ENCODE measurements around the gene GAN.
"Not testable (repeated sequence)": the region's sequence is repeated elsewhere in the genome, so short reads cannot be mapped to it uniquely, and the experiment has no call there.

The GAN gene

GRCh38 chr16:81311762-81312161 is 3.0 kb upstream of the GAN start:
- DNase-seq: no peak

GRCh38 chr16:81313701-81314602 is 810 bp upstream of the GAN start:
- no peak for DNase-seq

DNA sequence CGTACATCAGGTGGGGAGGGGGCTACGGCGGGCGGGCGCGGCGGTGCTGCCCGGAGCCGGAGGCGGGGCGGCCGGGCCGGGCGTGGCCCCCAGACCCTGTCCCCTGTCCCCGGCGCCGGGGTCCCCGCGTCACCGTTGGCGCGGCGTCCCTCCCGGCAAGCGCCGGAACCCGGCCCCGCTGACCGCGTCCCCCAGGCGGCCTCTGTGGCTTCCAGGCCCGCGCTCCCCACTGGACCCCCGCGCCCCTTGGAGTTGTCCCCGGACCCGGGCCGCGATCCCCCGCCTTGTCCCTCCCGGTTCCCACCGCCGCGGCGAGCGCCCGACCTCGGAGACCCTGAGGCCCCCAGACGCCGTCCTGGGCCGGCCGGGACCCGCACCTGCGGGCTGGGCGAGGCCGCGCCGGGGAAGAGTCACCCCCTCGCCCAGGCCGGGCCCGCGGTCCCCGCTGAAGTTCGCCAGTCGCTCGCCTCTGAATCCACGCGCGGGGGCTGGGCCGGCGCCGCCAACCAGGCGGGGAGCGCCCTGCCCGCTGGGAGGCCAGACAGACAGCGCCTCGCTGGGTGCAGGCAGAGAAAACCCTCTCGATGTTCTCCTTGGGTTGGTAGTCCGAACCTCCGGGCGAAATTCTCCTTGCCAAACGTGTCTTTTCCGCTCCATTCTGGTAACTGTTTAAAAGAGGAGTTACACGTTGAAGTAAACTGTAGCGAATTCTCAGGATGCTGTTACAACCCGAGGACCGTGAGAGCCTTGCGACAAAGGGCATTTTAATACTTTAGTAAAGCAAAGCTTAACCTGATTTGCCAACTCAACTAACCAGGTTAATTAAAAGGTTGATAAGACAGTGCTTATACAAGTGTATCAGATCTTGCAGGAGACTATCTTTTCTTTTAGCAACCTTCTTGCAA is 761 bp downstream of the GAN start:
- DNase-seq: peak; percentile 56

- no peak for DNase-seq
These were observed 1.4 kb downstream of the GAN start for GRCh38 chr16:81316176-81316496.

GRCh38 chr16:81318711-81319110 is 3.9 kb downstream of the GAN start:
- no peak for DNase-seq

GRCh38 chr16:81319221-81319912 is 4.6 kb downstream of the GAN start:
- DNase-seq: no peak

GRCh38 chr16:81321039-81321438 is 6.3 kb downstream of the GAN start:
- DNase-seq: no peak

GRCh38 chr16:81321536-81321935 is 6.8 kb downstream of the GAN start:
- no peak for DNase-seq

- DNase-seq: no peak
These were observed 10.0 kb downstream of the GAN start for GRCh38 chr16:81324808-81325207.

- DNase-seq: no peak
These were observed 12.2 kb downstream of the GAN start for GRCh38 chr16:81327011-81327410.

DNA sequence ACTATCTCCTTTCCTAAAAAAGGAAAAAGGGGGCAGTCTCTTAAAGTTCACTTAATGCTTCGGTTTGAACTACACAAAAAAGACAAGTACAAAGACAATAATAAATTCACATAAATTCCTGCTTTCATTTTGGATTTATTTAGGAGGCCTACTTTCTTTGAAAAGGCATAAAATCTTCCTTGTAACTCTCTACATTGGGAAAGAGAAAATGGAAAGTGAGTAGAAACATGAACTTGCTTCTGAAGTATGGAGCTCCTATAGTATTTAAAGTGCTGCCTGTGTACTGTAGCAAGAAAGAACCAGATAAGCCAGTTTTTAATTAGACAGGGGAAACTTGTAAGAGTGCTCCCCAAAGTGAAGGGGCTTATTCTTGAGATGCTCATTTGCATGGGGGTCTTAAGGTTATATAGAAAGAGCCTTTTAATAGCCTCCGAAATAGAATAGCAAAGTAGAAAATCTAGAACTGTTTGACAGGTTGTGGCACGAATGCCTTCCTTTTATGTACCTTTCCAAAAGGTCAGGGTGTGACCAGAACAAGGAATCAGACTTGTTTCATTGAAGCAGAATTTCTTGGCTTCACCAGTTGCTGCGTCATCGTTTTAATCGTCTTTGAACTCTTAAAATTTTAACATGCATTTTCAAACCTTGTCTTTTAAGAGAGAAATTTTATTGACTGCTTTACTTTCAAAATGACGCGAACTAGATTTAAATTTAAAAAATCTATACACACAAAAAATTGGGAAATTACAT is 12.9 kb downstream of the GAN start:
- no peak for DNase-seq

DNA sequence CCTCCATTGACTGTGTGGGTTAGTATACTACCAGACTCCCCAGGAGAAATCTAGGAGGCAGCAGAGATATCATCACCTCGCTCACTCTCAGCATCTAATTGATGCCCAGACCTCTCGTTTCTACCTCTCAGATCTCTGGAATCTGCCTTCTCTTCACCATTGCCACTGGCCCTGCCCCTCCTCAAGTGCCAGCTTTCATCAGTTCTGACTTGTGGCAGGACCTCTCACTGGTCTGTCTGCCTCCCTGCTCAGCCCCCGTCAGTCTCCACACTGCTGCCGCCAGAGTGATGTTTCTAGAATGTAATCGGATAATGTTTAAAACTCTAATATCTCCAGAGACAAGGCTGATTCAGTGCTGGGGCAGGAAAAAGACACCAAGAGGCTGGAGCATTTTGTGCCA is 15.2 kb downstream of the GAN start:
- no peak for DNase-seq

DNA sequence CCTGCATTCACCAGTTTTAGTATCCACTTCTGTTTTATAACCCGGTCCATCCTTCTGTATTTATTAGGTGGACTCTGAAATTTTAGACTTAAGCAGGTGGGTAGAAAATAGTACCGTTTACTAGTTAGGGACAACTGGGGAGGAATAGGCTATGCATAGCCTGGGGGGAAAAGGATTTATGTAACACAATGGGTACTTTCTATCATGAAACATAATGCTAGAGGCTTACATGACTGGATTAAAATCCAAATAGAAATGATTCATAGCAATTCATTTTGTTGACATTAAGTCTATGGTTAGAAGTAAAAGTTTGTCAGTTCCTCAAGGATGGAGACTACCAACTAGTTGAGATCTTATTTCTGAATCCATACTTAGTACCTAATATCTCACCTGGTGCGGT is 18.6 kb downstream of the GAN start:
- no peak for DNase-seq

DNA sequence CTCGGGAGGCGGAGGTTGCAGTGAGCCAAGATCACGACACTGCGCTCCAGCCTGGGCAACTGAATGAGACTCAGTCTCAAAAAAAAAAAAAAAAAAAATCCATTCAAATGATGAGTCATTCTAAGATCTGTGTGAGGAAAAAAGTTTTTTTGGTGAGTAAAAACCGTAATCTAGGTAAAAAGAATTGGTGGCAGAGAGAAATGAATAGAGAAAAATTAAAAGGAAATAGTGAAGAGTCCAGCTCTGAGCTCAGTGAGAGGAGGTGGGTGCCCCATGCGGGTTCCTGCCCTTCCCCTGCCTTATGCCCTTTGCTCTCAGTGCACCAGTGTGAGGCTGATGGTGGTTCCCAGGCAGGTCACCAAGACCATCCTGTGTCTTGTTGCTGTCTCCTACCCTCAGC is 20.9 kb downstream of the GAN start:
- DNase-seq: no peak

DNA sequence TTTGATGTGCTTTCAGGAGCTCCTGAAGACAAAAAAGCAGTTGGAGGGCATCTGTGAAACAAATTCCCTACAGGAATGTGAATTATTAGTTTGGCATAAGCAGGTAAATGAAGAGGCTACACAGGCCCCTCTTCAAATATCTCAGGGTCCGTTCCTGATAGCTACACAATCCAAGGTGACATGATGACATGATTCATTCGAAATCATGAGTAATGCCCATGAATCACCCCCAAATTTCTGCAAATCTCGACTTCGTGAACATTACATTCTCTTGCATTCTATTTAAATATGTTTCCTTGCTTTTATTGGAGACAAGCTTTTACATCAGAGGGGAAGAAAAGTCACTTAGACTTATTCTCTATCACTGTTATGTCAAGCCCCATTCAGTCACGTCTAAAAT is 22.3 kb downstream of the GAN start:
- DNase-seq: no peak

DNA sequence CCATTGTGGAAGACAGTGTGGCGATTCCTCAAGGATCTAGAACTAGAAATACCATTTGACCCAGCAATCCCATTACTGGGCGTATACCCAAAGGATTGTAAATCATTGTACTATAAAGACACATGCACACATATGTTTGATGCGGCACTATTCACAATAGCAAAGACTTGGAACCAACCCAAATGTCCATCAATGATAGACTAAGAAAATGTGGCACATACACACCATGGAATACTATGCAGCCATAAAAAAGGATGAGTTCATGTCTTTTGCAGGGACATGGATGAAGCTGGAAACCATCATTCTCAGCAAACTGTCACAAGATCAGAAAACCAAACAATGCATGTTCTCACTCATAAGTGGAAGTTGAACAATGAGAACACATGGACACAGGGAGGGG is 30.4 kb downstream of the GAN start:
- DNase-seq: not testable (repeated sequence)

DNA sequence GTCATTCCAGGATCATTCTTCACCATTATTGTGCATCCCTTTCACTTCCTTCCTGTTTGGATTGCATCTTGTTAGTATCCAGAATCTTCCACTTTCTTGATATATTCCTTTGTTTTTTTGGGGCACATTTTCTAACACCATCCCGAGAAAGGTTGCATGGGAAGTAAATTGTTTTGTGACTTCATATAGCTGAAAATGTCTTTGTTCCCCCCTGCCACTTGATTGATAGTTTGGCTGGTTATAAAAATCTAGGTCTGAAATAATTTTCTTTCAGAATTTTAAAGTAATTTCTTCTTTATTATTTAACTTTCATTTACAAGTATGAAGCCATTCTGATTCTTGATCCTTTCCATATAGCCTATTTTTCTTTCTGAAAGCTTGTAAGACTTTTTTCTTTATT is 32.7 kb downstream of the GAN start:
- DNase-seq: no peak

DNA sequence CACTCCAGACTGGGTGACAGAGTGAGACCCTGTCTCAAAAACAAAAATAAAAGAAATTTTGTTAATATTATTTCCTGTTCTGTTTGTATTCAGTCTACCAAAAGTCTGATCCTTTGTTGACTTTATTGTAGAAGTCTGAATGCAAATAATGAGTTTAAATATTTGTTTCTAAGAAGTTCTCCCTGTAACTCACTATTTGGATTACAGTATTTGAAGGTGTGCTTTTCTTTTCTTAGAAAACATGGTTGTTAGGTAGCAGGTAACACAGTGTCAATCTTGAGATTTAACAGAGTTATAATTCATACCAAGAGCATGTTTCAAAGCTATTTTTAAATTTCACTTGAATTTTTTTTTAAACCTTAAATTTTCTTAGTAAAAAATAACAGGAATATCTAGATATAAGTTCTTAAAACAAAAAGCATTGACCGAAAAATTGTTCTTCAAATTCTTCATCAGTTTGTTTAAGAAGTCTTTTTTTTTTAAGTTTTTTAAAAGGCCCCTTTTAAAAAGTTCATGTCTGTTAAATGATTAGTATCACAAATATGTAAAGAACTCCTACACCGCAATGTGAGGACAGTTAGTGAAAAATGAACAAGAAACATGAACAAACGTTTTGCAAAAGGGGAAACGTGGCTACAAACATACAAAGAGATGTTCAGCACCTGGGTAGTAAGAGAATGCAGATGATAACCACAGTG is 35.0 kb downstream of the GAN start:
- no peak for DNase-seq

GRCh38 chr16:81350306-81350615 is 35.5 kb downstream of the GAN start:
- no peak for DNase-seq

GRCh38 chr16:81353895-81354294 is 39.1 kb downstream of the GAN start:
- no peak for DNase-seq

DNA sequence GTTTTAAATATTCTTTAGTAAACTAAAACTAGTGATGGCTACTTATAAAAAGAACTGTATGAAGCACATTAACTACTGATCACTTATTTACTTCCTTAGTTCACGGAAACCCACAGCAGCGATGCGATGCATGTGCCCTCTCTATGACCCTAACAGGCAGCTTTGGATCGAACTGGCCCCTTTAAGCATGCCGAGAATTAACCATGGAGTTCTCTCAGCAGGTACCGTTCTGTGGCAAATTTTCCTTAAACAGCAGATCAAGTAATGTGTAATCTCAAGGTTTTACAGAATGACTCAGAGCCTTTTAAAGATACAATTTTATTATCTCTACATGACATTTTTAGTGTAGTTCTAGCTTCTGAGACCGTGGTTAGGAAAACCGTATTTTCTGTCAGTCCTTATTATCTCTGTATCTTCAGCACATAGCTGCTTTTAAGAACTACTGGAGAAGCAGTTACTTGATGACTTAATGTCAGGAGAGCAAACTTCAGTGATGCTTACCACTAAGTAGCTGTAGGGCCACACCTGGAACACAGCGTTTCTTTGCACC is 43.0 kb downstream of the GAN start:
- DNase-seq: no peak

DNA sequence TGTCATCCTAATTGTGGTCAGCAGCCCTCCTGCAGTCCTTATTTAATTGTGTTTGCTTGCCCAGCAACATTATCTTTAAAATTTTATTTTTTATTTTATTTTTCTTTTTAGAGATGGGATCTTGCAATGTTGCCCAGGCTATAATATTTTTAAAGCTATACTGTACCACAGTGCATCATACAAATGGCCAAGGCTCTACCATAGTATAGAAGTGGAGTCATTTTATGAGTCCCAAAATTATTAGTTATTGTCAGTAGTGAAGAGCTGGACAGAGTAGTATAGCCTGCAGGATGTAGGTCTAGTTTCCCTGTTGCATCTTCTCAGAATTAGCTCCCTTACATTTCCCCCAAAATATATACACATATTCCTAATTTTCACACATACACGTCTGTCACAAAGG is 44.1 kb downstream of the GAN start:
- no peak for DNase-seq
